Psoas muscle (tissue), 8 donors: Measurements from ENCODE around the gene LILRA2. TPM values are rescaled to one million over a fixed set of nuclear protein-coding genes. Genes with fewer than 3 reads are reported as not detected.

Source experiments
- ATAC-seq, 4 donors: fragments of 200-7000 bp; cut with Tn5 transposase; one replicate each; pipeline ENCODE4 v1.9.1; 2020; ENCODE audit warnings: moderate library complexity in 3 of 4, mild to moderate bottlenecking in 2 of 4
- DNase-seq, 2 donors: peaks; one replicate each; pipeline ENCODE4 v3.0.0-alpha.2; 2020
- H3K27ac ChIP-seq: fragments of 200-600 bp; one replicate; pipeline ENCODE4 v1.8.0; 2022
- H3K27me3 ChIP-seq, 3 donors: fragments of 200-600 bp in 1 of 3; one replicate each; pipeline versions ENCODE4 v1.6.1 to v1.8.0; 2013 to 2022; ENCODE audit warnings: low read length in 2 of 3, mild to moderate bottlenecking in 2 of 3, moderate library complexity in 1 of 3; ENCODE audit not compliant: insufficient read depth in 3 of 3
- H3K36me3 ChIP-seq, 2 donors: fragments of 200-600 bp in 1 of 2; one replicate each; pipeline versions ENCODE4 v1.6.1 to v1.8.0; 2013 to 2022; ENCODE audit warnings: low read depth in 1 of 2, mild to moderate bottlenecking in 1 of 2, moderate library complexity in 1 of 2; ENCODE audit not compliant: insufficient read depth in 1 of 2
- H3K4me1 ChIP-seq: fragments of 200-600 bp; one replicate; pipeline ENCODE4 v1.8.0; 2022
- H3K4me3 ChIP-seq: fragments of 200-600 bp; one replicate; pipeline ENCODE4 v1.8.0; 2022; ENCODE audit warnings: mild to moderate bottlenecking
- H3K9me3 ChIP-seq: fragments of 200-600 bp; one replicate; pipeline ENCODE4 v1.8.0; 2022
- CTCF ChIP-seq: fragments of 200-600 bp; IDR thresholded peaks from one replicate; pipeline ENCODE4 v1.8.0; 2022; ENCODE audit warnings: antibody characterized with exemption
- WGBS, 3 donors: extraction: QIAGEN DNeasy Blood & Tissue Kit; methylation state at CpG; one replicate each; pipeline versions ENCODE4 v1.1.6 to v1.1.7; 2013; 5-methylcytosine and 5-hydroxymethylcytosine counted together
- intact Hi-C, 2 donors: fragments of 100-400 bp; cut with DNase I; formaldehyde crosslinking; loops; one replicate each; pipeline versions ENCODE4 v1.11.0 to v1.14.2; 2022
- polyA plus RNA-seq, 3 donors: library from polyadenylated mRNA; stranded (reverse); fragments of 200-250 nt; gene quantifications; one replicate each; pipeline ENCODE4 v1.2.3, GENCODE V29; 2013
- total RNA-seq, 4 donors: library from RNA; stranded (reverse); fragmentation: NEBNext Ultra II Directional in 2 of 4; extraction: Animal tissue kit (Norgen Biotek cat#: 25700) in 2 of 4; gene quantifications; one replicate each; pipeline versions ENCODE4 v1.2.1 to v1.2.4, GENCODE V29; 2021 to 2023
- donor health status: healthy with polysubstance abuse.
- donor health status: DM: no; HTN: no; CAD: no; lungs with moderate emphysema.
- donor health status: Bipolar disorder and iron deficiency.
- donor health status: healthy.
- donor health status: DM: yes; HTN: yes; CAD: no.
- donor health status: DM: no; HTN: no; CAD: no.
- donor health status: DM: no; HTN: no; CAD: no.
- donor health status: DM: yes; HTN: yes; CAD: no.

Gene LILRA2
- total and polyA plus RNA-seq, 7 donors = 0.25 to 1.8 (median 0.68) TPM

GRCh38 chr19:54608205-54608604 is 34.6 kb downstream of the LILRA2 start:
- Histone ChIP-seq H3K27ac (no peak overlapping the region), H3K4me3 (no peak overlapping the region), H3K4me1 (no peaks in the 10 kb centered on the region), H3K27me3 (peaks cover 0 to 5% (median 0%) of the 10 kb centered on the region in 3 donors), H3K36me3 (no peaks in the 10 kb centered on the region), H3K9me3 (no peaks in the 10 kb centered on the region)
- intact Hi-C loops = no loop called here
- TF ChIP-seq CTCF = no peak
- no peak for DNase-seq
- WGBS, 3 donors = 79 to 91% (median 87%) methylated on average over 7 of the region's 7 CpGs
- no peak for ATAC-seq

- peaks cover 0 to 5% (median 0%) of the 10 kb centered on the region in 3 donors for H3K27me3 ChIP-seq
- no peaks in the 10 kb centered on the region for H3K4me1 ChIP-seq
- no peak overlapping the region for H3K27ac ChIP-seq
- H3K4me3 ChIP-seq = no peak overlapping the region
- TF ChIP-seq CTCF = no peak
- ATAC-seq (no peak), DNase-seq (no peak)
- H3K9me3 ChIP-seq = no peaks in the 10 kb centered on the region
- 88% methylated on average over 14 to 15 of the region's 15 CpGs for WGBS, 3 donors
- no peaks in the 10 kb centered on the region for H3K36me3 ChIP-seq
- intact Hi-C loops = no loop called here
Measured at GRCh38 chr19:54608792-54609191, 35.2 kb downstream of the LILRA2 start.

GRCh38 chr19:54609356-54609791 is 35.8 kb downstream of the LILRA2 start:
- no peaks in the 10 kb centered on the region for H3K36me3 ChIP-seq
- no peak overlapping the region for H3K4me3 ChIP-seq
- H3K4me1 ChIP-seq = no peaks in the 10 kb centered on the region
- DNase-seq (no peak), ATAC-seq (no peak)
- WGBS, 3 donors = 85 to 88% (median 87%) methylated on average over 26 of the region's 26 CpGs
- H3K27me3 ChIP-seq = peaks cover 0 to 5% (median 0%) of the 10 kb centered on the region in 3 donors
- intact Hi-C loops = no loop called here
- no peaks in the 10 kb centered on the region for H3K9me3 ChIP-seq
- no peak for TF ChIP-seq CTCF
- no peak overlapping the region for H3K27ac ChIP-seq

GRCh38 chr19:54612428-54612827 is 38.8 kb downstream of the LILRA2 start:
- intact Hi-C loops = no loop called here
- H3K9me3 ChIP-seq = no peaks in the 10 kb centered on the region
- no peaks in the 10 kb centered on the region for H3K36me3 ChIP-seq
- H3K27me3 ChIP-seq = peaks cover 0 to 3% (median 0%) of the 10 kb centered on the region in 3 donors
- no peak overlapping the region for H3K4me3 ChIP-seq
- no peak for ATAC-seq
- H3K4me1 ChIP-seq = no peaks in the 10 kb centered on the region
- no peak overlapping the region for H3K27ac ChIP-seq
- 84 to 93% (median 86%) methylated on average over 1 of the region's 1 CpG for WGBS, 3 donors
- DNase-seq = no peak
- no peak for TF ChIP-seq CTCF

- H3K27me3 ChIP-seq = no peaks in the 10 kb centered on the region
- H3K36me3 ChIP-seq = no peaks in the 10 kb centered on the region
- 78 to 89% (median 86%) methylated on average over 1 of the region's 1 CpG for WGBS, 3 donors
- DNase-seq = no peak
- H3K4me1 ChIP-seq = no peaks in the 10 kb centered on the region
- ATAC-seq = no peak
- H3K27ac ChIP-seq = no peak overlapping the region
- H3K4me3 ChIP-seq = no peak overlapping the region
- no peaks in the 10 kb centered on the region for H3K9me3 ChIP-seq
- TF ChIP-seq CTCF = no peak
- intact Hi-C loops = no loop called here
Measured at GRCh38 chr19:54614726-54615125, 41.1 kb downstream of the LILRA2 start.
